Measurements from ENCODE around the gene ATP13A4.

ATP13A4 gene, protein sequence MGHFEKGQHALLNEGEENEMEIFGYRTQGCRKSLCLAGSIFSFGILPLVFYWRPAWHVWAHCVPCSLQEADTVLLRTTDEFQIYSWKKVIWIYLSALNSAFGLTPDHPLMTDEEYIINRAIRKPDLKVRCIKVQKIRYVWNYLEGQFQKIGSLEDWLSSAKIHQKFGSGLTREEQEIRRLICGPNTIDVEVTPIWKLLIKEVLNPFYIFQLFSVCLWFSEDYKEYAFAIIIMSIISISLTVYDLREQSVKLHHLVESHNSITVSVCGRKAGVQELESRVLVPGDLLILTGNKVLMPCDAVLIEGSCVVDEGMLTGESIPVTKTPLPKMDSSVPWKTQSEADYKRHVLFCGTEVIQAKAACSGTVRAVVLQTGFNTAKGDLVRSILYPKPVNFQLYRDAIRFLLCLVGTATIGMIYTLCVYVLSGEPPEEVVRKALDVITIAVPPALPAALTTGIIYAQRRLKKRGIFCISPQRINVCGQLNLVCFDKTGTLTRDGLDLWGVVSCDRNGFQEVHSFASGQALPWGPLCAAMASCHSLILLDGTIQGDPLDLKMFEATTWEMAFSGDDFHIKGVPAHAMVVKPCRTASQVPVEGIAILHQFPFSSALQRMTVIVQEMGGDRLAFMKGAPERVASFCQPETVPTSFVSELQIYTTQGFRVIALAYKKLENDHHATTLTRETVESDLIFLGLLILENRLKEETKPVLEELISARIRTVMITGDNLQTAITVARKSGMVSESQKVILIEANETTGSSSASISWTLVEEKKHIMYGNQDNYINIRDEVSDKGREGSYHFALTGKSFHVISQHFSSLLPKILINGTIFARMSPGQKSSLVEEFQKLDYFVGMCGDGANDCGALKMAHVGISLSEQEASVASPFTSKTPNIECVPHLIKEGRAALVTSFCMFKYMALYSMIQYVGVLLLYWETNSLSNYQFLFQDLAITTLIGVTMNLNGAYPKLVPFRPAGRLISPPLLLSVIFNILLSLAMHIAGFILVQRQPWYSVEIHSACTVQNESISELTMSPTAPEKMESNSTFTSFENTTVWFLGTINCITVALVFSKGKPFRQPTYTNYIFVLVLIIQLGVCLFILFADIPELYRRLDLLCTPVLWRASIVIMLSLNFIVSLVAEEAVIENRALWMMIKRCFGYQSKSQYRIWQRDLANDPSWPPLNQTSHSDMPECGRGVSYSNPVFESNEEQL

DNA sequence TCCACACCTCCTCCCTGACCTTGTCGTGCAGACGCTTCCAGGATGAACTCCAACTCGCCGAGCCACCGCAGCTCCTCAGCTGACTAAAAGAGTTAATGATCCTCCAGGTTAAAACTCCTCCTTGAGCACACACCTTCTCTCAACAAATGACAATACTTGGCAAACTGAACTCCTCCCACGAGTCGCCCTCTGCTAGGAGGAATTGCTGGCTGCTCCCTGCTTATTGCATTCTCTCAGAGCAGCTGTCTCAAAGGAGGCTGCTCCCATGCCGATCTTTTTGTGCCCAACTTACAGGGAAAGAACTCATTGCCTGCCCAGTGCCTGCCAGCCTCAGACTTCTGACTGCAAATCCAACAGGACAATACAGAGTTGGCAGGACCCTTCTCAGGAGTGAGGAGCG is at the start of gene ATP13A4:
Gene ATP13A4 (minus strand): TSS at position 85 of the 400 bp plus-strand sequence. CDS start 96 bp downstream, outside the sequence.
- Histone ChIP-seq H2AFZ (ENCODE audit: low read depth, low read length) (no peak within 1 kb of the TSS), H3K79me2 (ENCODE audit: low read length) (no peaks in the 10 kb centered on the region), H3K4me1 (ENCODE audit: low read length) (no peaks in the 10 kb centered on the region), H3K9me3 (ENCODE audit: insufficient read depth, low read length) (no peaks in the 10 kb centered on the region), H3K4me3 (ENCODE audit: low read length) (no peak within 1 kb of the TSS), H3K27ac (ENCODE audit: low read length) (no peak within 1 kb of the TSS), H3K4me2 (ENCODE audit: low read length) (no peak within 1 kb of the TSS), H3K36me3 (replicated peaks; ENCODE audit: low read depth, low read length) (no peaks in the 10 kb centered on the region), H4K20me1 (ENCODE audit: insufficient read depth, low read length) (no peaks in the 10 kb centered on the region), H3K9ac (ENCODE audit: low read length) (no peak within 1 kb of the TSS), H3K27me3 (ENCODE audit: low read depth, low read length) (no peaks in the 10 kb centered on the region)
- no peak for TF ChIP-seq EZH2phosphoT487 (IDR thresholded peaks at IDR 0.05; ENCODE audit: low read depth)
- no peak for TF ChIP-seq CTCF (IDR thresholded peaks at IDR 0.05; ENCODE audit: low read depth, low read length)

GRCh38 chr3:193599393-193599792 is 44.7 kb upstream of the ATP13A4 start:
- Histone ChIP-seq H3K36me3 (replicated peaks; ENCODE audit: low read depth, low read length) (peaks cover 2% of the 10 kb centered on the region), H3K4me2 (ENCODE audit: low read length) (no peak overlapping the region), H3K4me1 (ENCODE audit: low read length) (peaks cover 7% of the 10 kb centered on the region), H3K4me3 (ENCODE audit: low read length) (no peak overlapping the region), H3K9ac (ENCODE audit: low read length) (no peak overlapping the region), H2AFZ (ENCODE audit: low read depth, low read length) (no peak overlapping the region), H3K9me3 (ENCODE audit: insufficient read depth, low read length) (no peaks in the 10 kb centered on the region), H3K79me2 (ENCODE audit: low read length) (peaks cover 97% of the 10 kb centered on the region), H4K20me1 (ENCODE audit: insufficient read depth, low read length) (peaks cover 52% of the 10 kb centered on the region), H3K27me3 (ENCODE audit: low read depth, low read length) (no peaks in the 10 kb centered on the region), H3K27ac (ENCODE audit: low read length) (no peak overlapping the region)
- no peak for TF ChIP-seq EZH2phosphoT487 (IDR thresholded peaks at IDR 0.05; ENCODE audit: low read depth)
- no peak for TF ChIP-seq CTCF (IDR thresholded peaks at IDR 0.05; ENCODE audit: low read depth, low read length)

- H3K4me1 ChIP-seq (ENCODE audit: low read length), result peaks cover 12% of the 10 kb centered on the region
- no peaks in the 10 kb centered on the region for H3K27me3 ChIP-seq (ENCODE audit: low read depth, low read length)
- no peaks in the 10 kb centered on the region for H3K9me3 ChIP-seq (ENCODE audit: insufficient read depth, low read length)
- peaks cover 2% of the 10 kb centered on the region for H3K36me3 ChIP-seq (replicated peaks; ENCODE audit: low read depth, low read length)
- TF ChIP-seq CTCF (IDR thresholded peaks at IDR 0.05; ENCODE audit: low read depth, low read length) (no peak), EZH2phosphoT487 (IDR thresholded peaks at IDR 0.05; ENCODE audit: low read depth) (no peak)
- H3K9ac ChIP-seq (ENCODE audit: low read length), result no peak overlapping the region
- H3K27ac ChIP-seq (ENCODE audit: low read length), result no peak overlapping the region
- no peak overlapping the region for H3K4me2 ChIP-seq (ENCODE audit: low read length)
- H3K79me2 ChIP-seq (ENCODE audit: low read length), result peaks cover 97% of the 10 kb centered on the region
- no peak overlapping the region for H2AFZ ChIP-seq (ENCODE audit: low read depth, low read length)
- peaks cover 45% of the 10 kb centered on the region for H4K20me1 ChIP-seq (ENCODE audit: insufficient read depth, low read length)
- H3K4me3 ChIP-seq (ENCODE audit: low read length), result no peak overlapping the region
These were observed 43.5 kb upstream of the ATP13A4 start for GRCh38 chr3:193598202-193598601.

Measured in OCI-LY3 (cell line).